Left hindlimb (tissue), 1 donor: ENCODE measurements around the gene COQ6.
"Not testable (repeated sequence)": the region's sequence is repeated elsewhere in the genome, so short reads cannot be mapped to it uniquely, and the experiment has no call there.

Experiments used
- DNase-seq: peaks from one replicate; pipeline ENCODE4 v3.0.0-alpha.2; 2018

The COQ6 gene

DNA sequence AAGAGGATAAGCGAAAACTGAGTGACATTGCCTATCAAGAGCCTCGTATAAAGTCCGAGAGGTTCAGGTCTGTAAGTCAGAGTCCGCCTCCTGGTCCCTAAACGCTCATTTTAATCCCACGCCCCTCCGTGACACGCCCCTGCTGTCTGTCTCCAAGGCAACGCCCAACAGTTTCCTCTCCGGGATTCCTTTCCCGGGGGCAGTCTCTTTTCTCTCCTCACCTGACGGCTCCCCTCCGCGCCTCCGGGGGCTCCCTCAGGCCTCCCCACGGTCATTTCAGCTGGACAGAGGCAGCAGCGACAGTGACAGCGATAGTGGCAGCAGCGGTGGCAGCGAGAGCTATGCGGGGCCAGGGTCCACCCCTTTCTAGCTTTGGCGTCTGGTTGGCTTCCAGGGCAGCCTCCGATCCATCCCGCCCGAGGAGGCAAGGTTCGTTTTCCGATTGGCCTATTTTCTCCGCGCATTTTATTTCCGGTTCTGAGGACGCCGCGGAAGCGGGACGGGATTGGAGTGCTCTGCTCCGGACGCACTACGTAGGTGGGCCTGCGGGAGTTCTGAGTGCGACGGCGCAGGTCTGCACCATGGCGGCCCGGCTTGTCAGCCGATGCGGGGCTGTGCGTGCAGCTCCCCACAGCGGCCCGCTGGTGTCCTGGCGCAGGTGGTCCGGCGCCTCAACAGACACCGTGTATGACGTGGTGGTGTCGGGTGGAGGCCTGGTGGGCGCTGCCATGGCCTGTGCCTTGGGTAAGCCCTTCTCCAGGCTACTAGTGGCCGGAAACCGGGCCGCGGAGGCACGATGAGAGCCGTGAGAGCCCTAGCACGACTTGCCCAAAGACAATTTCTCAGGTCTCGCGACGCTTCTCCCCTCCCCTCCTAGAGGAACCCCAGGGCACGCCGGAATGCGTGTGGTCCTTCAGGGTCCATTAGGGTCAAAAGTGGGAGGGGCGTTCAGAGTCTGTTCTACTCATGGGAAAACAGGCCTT, at the start of gene COQ6, which contains the start of gene FAM161B:
TSS of gene COQ6 (plus strand) at position 551 of the 983 bp plus-strand sequence. CDS start at position 582, 31 bp downstream.
TSS of gene FAM161B (minus strand) at position 343 of the 983 bp plus-strand sequence. CDS start at position 275, 68 bp downstream.
- DNase-seq = peak; percentile 96

DNA sequence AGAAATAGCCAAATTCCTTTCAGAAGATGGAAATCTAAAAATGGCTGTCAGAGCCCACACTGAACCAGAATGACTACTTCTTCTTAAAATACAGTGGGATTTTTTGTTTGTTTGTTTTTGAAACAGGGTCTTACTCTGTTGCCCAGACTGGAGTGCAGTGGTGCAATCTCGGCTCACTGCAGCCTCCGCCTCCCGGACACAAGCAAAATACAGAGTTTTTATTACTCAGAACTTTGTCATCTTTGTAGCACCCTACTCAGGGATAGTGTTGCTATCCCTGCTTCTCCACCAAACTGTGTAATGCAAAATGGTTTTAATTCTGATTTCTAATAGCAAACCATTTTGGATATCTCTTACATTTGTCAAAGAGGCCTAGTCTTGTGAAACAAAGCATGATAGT, 47.1 kb upstream of the COQ6 start:
- DNase-seq = no peak

DNA sequence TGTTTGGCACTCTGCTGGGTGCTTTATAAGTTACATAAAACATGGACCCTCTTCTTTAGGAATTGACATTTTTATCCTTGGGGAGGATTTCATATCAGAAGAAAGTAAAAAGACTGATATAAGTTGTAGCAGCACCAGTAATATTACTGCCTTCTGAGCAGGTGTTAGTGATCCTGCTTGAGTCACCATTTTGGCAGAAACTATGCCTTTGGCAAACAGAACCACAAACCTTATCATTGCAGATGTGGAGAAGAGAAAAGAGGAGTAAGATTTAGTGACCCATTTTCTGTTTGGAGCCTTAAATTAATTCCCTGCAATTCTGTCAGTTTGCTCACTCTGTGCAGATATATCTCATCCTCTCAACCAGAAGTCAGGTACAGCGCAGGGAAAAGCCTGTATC, 40.4 kb upstream of the COQ6 start:
- DNase-seq = no peak

DNA sequence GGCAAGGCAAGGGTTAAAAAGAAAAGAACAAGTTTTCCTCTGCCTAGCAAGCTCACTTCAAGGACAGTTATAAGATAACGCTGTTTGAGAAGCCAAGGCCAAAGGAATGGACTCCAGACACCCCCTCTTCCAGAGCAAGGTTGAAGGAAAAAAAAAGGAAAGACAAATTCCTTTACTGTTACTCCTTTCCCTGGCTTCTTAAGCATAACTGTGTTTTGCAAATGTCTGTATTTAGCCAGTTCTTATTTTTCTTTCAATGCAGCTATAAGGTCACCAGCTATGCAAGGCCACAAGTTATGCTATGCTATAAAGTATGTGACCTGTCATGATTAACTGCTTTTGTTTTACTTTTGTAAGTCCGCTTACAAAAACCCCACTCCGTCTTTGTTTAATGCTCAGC, 36.8 kb upstream of the COQ6 start:
- no peak for DNase-seq

DNA sequence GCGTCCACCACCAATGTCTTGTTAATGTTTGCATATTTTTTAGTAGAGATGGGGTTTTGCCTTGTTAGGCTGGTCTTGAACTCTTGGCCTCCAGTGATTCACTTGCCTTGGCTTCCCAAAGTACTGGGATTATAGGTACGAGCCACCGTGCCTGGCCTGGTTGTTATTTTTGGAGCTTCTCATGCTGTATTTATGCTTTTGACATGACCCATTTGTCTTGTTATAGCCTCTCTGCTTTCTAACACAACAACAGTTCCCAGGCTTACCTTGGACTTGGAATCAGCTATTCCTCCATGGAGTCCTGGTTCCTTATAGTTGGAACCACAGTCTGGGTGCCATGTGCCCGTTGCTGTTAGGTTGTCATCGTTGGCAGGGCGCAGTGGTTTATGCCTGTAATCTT, 33.8 kb upstream of the COQ6 start:
- DNase-seq = no peak

DNA sequence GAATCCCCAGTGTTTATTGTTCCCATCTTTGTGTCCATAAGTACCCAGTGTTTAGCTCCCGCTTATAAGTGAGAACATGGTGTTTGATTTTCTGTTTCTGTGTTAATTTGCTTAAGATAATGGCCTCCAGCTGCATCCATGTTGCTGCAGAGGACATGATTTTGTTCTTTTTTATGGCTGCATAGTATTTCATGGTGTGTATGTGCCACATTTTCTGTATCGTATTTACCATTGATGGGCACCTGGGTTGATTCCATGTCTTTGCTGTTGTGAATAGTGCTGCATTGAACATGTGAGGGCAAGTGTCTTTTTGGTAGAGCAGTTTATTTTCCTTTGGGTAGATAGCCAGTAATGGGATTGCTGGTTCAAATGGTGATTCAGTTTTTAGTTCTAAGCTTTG, 30.6 kb upstream of the COQ6 start:
- DNase-seq = not testable (repeated sequence)

DNA sequence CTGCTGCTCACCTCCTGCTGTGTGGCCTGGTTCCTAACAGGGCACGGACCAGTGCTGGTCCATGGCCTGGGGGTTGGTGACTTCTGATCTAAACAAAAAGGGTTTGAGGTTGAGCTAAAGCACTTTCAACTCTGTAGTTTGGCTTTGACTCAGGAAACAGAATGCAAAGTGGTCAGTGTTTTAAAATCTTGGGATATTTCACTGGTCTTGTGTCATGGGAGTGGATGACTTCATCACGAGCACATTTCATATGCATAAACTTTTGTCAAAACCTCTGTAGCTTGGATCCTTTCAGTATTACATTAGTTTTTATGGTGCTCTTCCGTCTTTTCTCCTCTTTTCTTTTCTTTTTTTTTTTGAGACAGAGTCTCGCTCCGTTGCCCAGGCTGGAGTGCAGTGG, 25.8 kb upstream of the COQ6 start:
- DNase-seq = no peak

DNA sequence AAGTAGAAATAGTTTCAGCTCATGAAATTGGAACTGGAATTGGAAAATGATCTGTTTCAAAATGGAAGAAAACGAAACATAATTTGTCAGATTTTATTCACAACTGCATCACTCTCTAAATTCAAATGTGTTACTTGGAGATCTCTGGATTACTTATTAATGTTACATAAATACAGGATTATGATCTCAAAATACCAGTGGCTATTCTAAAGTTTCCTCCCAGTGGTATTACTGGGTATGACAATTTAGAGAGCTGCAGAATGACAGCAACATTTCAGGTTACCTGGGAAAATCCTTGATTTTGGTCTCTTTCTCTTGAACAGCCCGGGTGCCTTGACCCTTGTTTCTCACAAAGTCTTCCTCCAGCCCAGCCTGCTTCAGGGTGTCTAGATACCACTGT, 14.4 kb upstream of the COQ6 start:
- no peak for DNase-seq

DNA sequence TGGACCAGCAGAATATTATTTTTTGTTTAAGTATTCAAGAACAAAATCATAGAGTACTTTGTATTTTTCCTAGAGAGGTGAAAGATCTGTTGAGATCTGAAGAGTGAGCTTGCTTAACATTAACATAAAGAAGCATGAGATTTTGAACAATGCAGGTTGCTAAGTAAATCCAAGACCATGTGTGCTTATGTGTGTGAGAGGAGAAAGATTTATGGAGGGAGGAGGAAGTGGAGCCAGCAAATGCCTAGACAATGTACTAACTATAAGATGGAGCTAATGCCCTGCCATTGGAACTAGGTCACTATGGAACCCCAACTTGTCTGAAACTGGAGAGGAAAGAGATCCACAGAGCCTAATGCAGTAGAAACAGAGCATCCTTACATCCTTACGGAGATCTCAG, 13.6 kb upstream of the COQ6 start:
- DNase-seq = no peak

DNA sequence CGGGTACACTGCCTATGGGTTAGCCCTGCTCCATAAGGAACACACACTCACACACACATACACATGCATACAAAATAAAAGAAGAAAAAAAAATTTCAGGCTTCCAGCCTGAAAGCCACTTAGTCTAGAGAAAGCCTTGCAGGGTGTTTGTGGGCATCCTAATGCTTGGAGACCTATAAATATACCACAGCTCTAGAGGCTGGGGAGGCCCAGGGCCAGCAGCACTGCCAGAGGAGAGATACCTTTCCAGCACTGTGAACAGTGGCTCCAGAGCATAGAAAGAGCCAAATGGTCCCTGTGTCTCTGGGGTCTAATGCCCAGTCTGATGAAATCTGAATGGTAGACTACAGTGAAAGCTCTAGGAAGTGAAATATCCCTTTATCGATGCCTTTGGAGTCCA, 13.1 kb upstream of the COQ6 start:
- DNase-seq = no peak

DNA sequence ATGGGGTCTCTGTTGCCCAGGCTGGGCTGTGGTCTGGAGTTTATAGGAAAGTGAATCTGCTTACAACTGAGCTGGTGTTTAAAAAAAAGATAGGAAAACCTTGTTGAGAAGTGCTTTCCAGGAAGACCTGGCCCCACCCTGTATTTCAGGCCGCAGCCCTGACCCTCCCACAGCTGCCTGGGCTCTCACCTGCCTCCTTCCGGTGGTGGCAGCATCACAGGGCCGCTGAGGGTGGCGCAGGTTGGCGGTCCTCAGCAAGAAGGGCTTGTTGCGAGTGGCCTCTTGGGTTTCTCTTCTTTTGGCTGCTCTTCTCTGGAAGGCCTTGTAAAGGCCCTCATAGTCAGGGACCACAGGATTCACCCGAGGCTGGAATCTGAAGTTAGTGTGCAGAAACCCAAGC, 7.9 kb upstream of the COQ6 start:
- no peak for DNase-seq

DNA sequence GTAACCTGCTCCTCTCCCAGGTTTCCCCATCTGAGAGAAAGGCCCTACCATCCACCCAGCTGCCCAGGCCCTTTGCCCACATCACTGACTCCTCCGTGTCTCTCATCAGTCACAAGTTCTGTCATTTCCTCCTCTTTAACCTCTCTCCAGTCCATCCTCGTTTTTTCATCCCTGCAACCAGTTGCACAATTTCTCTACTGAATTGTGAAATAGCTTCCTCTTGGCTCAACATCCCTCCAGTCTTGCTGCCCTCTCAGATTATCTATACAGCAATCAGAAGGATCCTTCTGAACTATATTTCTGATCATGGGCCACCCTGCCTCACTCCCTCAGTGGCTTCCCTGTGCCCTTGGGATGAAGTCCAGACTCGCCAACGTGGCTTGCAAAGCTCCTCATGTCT, 7.0 kb upstream of the COQ6 start:
- DNase-seq = no peak

DNA sequence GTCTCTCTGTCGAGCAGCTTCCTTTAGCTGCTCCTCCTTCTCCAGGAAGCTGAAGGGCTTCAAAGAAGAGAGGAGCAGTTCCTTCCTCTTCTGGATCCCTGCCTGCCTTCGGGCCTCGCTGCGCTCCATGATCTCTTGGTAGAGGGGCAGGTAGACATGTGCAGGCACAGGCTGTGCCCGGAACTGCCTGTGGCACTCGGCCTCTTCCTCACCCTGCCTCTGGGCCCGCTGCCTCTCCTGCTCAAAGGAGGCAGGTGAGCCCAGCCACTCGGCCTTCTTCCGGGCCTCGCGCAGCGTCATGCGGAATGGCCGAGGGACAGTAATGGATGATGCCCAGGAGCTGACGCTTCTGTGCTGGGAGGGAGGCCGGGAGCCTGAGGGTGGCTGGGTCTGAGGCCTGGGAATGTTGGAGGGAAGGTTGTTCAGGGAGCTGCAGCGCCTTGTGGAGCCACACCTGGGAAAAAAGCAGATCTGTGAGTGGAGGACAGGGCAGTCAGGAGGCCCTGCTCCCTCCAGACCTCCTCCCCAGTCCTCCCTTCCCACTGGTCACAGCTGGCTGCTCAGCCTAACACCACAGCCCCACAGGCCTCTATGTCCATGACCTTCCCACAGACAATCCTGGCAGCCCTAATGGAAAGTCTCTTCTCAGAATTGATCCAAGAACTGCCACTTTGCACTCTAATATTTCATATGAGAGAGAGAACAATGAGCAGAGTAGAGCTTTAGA, 5.5 kb upstream of the COQ6 start:
- no peak for DNase-seq

DNA sequence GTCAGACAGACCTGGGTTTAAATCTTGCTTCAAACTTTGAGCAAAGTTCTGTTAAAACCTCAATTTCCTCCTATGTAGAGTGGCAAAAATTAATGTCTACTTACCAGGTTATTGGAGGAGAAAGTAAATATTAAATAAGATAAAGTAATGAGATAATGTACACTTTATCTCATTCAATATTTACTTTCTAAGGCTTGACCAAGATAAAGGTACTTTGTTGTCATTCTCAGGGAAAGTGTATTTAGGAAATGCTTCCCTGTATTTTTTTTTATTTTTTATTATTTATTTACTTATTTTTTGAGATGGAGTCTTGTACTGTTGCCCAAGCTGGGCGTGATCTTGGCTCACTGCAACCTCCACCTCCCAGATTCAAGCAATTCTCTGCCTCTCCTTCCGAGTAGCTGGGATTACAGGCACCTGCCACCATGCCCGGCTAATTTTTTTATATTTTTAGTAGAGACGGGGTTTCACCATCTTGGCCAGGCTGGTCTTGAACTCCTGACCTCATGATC, 4.9 kb upstream of the COQ6 start:
- no peak for DNase-seq

DNA sequence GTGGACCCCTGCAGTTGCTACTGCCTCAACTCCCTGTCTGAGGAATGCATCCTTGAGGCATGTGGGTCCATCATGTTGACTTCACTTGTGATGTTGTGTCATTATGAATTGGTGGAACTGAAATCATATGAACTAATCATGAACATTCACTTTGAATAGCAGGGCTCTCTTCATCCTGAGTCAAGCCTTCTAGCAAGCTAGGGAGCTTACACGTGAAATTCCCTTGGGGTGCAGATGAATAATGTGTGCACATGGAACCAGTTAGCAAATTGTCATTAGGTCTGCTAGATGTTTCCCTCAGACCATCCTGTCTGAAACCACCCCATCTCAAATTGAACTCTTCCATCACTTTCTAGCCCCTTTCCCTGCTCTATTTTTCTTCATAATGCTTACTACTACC, 3.6 kb downstream of the COQ6 start:
- DNase-seq = no peak

DNA sequence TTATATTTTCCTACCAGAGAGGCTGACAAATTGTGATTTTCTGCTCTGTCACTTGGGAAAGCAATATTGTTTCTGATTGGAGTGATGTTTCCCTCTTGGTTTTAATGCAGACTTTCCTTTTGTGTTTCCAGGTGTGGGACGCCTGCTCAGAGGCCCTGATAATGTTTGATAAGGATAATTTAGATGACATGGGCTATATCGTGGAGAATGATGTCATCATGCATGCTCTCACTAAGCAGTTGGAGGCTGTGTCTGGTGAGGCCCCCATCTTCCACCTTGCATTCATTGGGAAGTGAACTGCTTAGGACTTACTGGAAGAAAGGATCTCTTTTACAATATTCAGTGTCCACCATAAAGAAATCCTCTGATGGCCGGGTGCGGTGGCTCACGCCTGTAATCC, 5.6 kb downstream of the COQ6 start:
- no peak for DNase-seq

DNA sequence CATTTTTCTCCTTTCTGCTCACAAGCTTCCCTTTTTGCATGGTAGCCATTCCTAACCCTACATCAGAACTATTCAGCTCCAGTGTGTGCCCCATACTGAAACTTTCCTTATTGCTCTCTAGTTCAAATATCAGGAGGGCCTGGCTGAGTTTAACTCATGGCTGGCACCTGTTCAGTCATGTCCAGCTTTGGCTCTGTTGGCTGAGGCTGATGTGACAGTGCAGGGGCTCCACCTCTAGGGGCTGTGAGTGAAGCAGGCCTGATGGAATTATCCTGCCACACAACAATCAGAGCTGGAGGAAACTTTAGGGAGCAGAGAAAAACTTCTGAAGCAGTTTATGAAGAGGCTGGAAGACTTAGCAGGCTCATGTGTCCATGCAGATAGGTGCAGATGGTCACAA, 8.5 kb downstream of the COQ6 start:
- no peak for DNase-seq

DNA sequence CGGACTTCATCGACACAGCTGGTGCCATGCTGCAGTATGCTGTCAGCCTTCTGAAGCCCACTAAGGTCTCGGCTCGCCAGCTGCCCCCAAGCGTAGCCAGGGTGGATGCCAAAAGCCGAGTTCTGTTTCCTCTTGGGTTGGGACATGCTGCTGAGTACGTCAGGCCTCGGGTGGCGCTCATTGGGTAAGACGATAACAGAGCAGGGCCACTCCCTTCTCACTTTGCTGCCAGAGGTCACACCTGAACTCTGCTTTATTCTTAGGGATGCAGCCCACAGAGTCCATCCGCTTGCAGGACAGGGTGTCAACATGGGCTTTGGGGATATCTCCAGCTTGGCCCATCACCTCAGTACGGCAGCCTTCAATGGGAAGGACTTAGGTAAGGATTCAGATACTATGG, 11.1 kb downstream of the COQ6 start:
- DNase-seq = no peak

DNA sequence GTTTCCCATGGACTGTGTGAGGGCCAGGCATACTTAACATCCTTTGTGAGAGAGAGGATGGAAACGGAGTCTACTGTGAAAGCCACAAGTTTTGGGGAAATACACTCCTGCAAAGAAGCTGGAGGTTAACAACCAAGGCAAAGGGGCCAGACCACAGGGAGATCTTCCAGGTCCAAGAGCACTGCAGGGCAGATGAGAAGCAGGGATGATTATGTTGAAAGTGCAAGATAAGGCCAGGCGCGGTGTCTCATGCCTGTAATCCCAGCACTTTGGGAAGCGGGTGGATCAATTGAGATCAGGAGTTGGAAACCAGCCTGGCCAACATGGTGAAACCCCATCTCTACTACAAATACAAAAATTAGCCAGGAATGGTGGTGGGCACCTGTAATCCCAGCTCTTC, 15.1 kb downstream of the COQ6 start:
- no peak for DNase-seq

DNA sequence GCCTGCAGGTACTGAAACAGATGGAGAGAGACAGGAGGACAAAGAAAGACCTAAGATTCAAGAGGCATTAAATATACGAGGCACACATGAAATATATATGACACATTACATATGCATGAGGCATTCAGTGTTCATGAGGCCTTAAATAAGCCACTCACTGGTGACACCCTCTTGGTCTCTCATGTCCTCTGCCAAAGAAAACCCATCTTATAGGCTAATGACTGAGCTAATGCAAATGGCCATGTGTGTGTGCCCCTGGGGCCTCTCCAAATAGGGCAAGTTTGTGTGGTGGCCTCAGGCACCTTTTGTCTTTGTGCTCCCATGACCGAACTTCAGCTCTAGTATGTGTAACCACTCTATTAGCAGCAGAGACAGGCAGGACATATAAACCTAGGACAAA, 18.8 kb downstream of the COQ6 start:
- no peak for DNase-seq

DNA sequence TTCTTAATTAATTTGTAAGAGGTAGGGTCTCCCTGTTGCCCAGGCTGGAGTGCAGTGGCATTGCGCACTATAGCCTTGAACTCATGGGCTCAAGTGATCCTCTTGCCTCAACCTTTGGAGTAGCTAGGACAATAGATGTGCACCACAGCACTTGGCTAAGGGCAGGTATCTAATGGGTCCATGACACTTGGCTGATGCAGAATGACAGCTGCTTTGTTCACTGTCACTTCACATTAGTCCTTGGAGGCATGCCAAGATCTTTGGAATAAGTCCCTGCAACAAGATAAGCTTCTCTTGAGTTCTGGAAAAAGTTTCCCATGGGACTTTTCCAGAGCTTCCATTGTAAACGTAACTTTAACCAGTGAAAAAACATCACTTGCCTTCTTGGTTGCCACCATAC, 23.4 kb downstream of the COQ6 start:
- no peak for DNase-seq

DNA sequence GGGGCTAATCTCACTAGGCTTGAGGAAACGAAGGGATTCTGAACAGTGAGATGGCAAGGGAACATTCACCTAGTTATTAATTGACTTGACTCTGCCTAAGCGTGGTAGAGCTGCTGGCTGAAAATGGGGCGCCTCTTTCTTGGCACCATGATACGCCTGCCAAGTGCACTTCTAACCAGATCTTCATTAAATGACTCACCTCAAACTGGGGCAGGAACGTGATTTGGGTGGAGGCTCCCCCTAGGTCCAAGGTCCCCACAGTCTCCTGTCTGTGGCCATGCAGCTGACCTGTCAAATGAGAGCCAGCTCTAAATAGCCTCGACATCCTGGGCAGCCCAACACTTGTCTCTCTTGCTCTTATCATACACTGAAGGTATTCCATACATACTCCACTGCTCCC, 26.0 kb downstream of the COQ6 start:
- DNase-seq = no peak

DNA sequence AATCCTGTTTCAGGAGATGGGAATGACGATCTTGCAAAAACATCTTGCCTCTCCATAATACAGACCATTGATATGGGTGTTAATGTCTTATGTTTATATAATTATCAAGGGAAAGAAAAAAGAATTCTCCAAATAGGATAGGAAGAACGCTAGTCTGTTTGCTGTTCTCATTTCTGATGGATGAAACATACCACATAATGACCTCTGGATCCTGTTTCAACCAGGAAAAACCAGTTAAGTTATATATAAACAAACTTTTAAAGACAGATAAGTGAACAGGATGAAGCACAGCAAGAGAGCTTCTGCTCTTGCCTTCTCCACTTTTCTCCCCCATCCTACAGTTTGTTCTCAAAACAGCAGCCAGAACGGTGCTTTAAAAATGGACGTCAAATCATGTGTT, 27.8 kb downstream of the COQ6 start:
- DNase-seq = no peak

DNA sequence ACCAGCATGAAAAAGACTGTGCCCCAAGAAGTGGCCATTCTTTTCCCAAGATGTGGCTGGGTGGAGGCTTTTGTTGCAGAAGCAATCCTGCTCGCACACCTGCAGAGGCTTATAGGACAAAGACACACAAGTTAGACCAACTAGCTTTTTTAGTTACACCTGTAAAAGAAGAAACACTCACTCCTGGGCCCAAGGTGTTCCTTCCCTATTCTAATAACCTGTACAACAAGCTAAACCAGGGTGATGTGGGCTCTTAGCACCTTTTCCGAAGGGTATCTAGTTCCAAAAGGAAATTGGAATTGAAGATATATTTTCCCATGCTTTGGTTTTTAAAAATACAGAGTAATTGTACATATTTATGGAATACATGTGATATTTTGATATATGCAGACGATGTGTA, 38.0 kb downstream of the COQ6 start:
- DNase-seq = no peak
